Measurements from ENCODE around the gene COL4A5. TPM values are rescaled to one million over a fixed set of nuclear protein-coding genes. Genes with fewer than 3 reads are reported as not detected.

COL4A5 gene
- total and polyA plus RNA-seq, 8 donors, result 5.5 to 160 (median 48.5) TPM

GRCh38 chrX:108666101-108666500 lies 226.5 kb downstream of the COL4A5 start:
- H3K4me3 ChIP-seq, result no peak overlapping the region
- no peaks in the 10 kb centered on the region for H3K27me3 ChIP-seq
- no peak for DNase-seq
- H3K36me3 ChIP-seq, result peaks cover 0 to 4% (median 0%) of the 10 kb centered on the region in 4 donors
- no peak overlapping the region for H3K27ac ChIP-seq
- TF ChIP-seq POLR2A (IDR thresholded peaks at IDR 0.05) (no peak), POLR2AphosphoS5 (IDR thresholded peaks at IDR 0.05) (no peak), EP300 (IDR thresholded peaks at IDR 0.05) (no peak), CTCF (IDR thresholded peaks at IDR 0.05) (no peak)
- no peaks in the 10 kb centered on the region for H3K9me3 ChIP-seq
- 88 to 100% (median 92%) methylated on average over 1 of the region's 1 CpG for WGBS, 5 donors
- H3K4me1 ChIP-seq, result no peaks in the 10 kb centered on the region
- intact Hi-C loops (cut with DNase I; ENCODE audit: low total_unique reads), result no loop called here

GRCh38 chrX:108671526-108671925 lies 231.9 kb downstream of the COL4A5 start:
- intact Hi-C loops (cut with DNase I; ENCODE audit: low total_unique reads), result no loop called here
- Histone ChIP-seq H3K36me3 (peaks cover 0 to 4% (median 0%) of the 10 kb centered on the region in 4 donors), H3K9me3 (no peaks in the 10 kb centered on the region), H3K4me1 (no peaks in the 10 kb centered on the region), H3K4me3 (no peak overlapping the region), H3K27me3 (no peaks in the 10 kb centered on the region), H3K27ac (no peak overlapping the region)
- WGBS, 5 donors, result 50 to 88% (median 67%) methylated on average over 2 of the region's 2 CpGs
- no peak for DNase-seq
- no peak for TF ChIP-seq CTCF (IDR thresholded peaks at IDR 0.05)
- no peak for TF ChIP-seq POLR2AphosphoS5 (IDR thresholded peaks at IDR 0.05)
- no peak for TF ChIP-seq POLR2A (IDR thresholded peaks at IDR 0.05)
- no peak for TF ChIP-seq EP300 (IDR thresholded peaks at IDR 0.05)

- DNase-seq, result no peak
- H3K36me3 ChIP-seq, result peaks cover 0 to 9% (median 0%) of the 10 kb centered on the region in 4 donors
- no peak overlapping the region for H3K27ac ChIP-seq
- no peaks in the 10 kb centered on the region for H3K4me1 ChIP-seq
- H3K9me3 ChIP-seq, result no peaks in the 10 kb centered on the region
- H3K4me3 ChIP-seq, result no peak overlapping the region
- intact Hi-C loops (cut with DNase I; ENCODE audit: low total_unique reads), result no loop called here
- H3K27me3 ChIP-seq, result no peaks in the 10 kb centered on the region
- no peak for TF ChIP-seq POLR2A (IDR thresholded peaks at IDR 0.05)
- no peak for TF ChIP-seq POLR2AphosphoS5 (IDR thresholded peaks at IDR 0.05)
- TF ChIP-seq EP300 (IDR thresholded peaks at IDR 0.05), result no peak
- no peak for TF ChIP-seq CTCF (IDR thresholded peaks at IDR 0.05)
- 79 to 91% (median 81%) methylated on average over 3 of the region's 3 CpGs for WGBS, 5 donors
Observed at GRCh38 chrX:108696690-108697089, 257.1 kb downstream of the COL4A5 start.

GRCh38 chrX:108699368-108699767 lies 259.7 kb downstream of the COL4A5 start:
- WGBS, 5 donors, result 9 to 43% (median 37%) methylated on average over 1 of the region's 1 CpG
- peak in 1 of 2 donors; percentile 53 for DNase-seq
- intact Hi-C loops (cut with DNase I; ENCODE audit: low total_unique reads), result no loop called here
- H3K4me3 ChIP-seq, result no peak overlapping the region
- TF ChIP-seq POLR2AphosphoS5 (IDR thresholded peaks at IDR 0.05) (no peak), POLR2A (IDR thresholded peaks at IDR 0.05) (no peak), EP300 (IDR thresholded peaks at IDR 0.05) (no peak), CTCF (IDR thresholded peaks at IDR 0.05) (peak in 4 of 7 experiments; percentile 5 to 31 (median 26))
- no peaks in the 10 kb centered on the region for H3K9me3 ChIP-seq
- H3K27ac ChIP-seq, result no peak overlapping the region
- no peaks in the 10 kb centered on the region for H3K4me1 ChIP-seq
- peaks cover 0 to 9% (median 0%) of the 10 kb centered on the region in 4 donors for H3K36me3 ChIP-seq
- no peaks in the 10 kb centered on the region for H3K27me3 ChIP-seq

All from stomach (tissue), 9 donors.